ENCODE measurements around the gene ST6GALNAC3.

The ST6GALNAC3 gene

GRCh38 chr1:76288758-76289483, 214.4 kb downstream of the ST6GALNAC3 start:
- no peaks in the 10 kb centered on the region for H3K27me3 ChIP-seq (replicated peaks)
- in situ Hi-C loops (cut with HindIII; ENCODE audit: low pct_ligation_motif_present, low sequenced_read_pairs) = no loop called here
- no peaks in the 10 kb centered on the region for H3K36me3 ChIP-seq (replicated peaks)
- H3K27ac ChIP-seq = no peak overlapping the region
- no peak for DNase-seq
- no peak for TF ChIP-seq CTCF (IDR thresholded peaks at IDR 0.05; ENCODE audit: low read depth, low read length, missing control alignments)
- no peak overlapping the region for H3K4me3 ChIP-seq (ENCODE audit: low read depth, low read length)

- TF ChIP-seq CTCF (IDR thresholded peaks at IDR 0.05; ENCODE audit: low read depth, low read length, missing control alignments) = no peak
- no peak overlapping the region for H3K27ac ChIP-seq
- DNase-seq = no peak
Measured at GRCh38 chr1:76289692-76290091, 215.1 kb downstream of the ST6GALNAC3 start.

GRCh38 chr1:76290271-76290670, 215.7 kb downstream of the ST6GALNAC3 start:
- no peak for DNase-seq
- Histone ChIP-seq H3K36me3 (replicated peaks) (no peaks in the 10 kb centered on the region), H3K27ac (no peak overlapping the region), H3K4me3 (ENCODE audit: low read depth, low read length) (no peak overlapping the region), H3K27me3 (replicated peaks) (no peaks in the 10 kb centered on the region)
- TF ChIP-seq CTCF (IDR thresholded peaks at IDR 0.05; ENCODE audit: low read depth, low read length, missing control alignments) = no peak
- in situ Hi-C loops (cut with HindIII; ENCODE audit: low pct_ligation_motif_present, low sequenced_read_pairs) = no loop called here

More at GRCh38 chr1:76289692-76290091, 215.1 kb downstream of the ST6GALNAC3 start:
- in situ Hi-C loops (cut with HindIII; ENCODE audit: low pct_ligation_motif_present, low sequenced_read_pairs) = no loop called here
- H3K36me3 ChIP-seq (replicated peaks) = no peaks in the 10 kb centered on the region
- no peak overlapping the region for H3K4me3 ChIP-seq (ENCODE audit: low read depth, low read length)
- H3K27me3 ChIP-seq (replicated peaks) = no peaks in the 10 kb centered on the region

GRCh38 chr1:76291191-76291590, 216.6 kb downstream of the ST6GALNAC3 start:
- Histone ChIP-seq H3K36me3 (replicated peaks) (no peaks in the 10 kb centered on the region), H3K27me3 (replicated peaks) (no peaks in the 10 kb centered on the region), H3K4me3 (ENCODE audit: low read depth, low read length) (no peak overlapping the region), H3K27ac (no peak overlapping the region)
- TF ChIP-seq CTCF (IDR thresholded peaks at IDR 0.05; ENCODE audit: low read depth, low read length, missing control alignments) = no peak
- no peak for DNase-seq
- in situ Hi-C loops (cut with HindIII; ENCODE audit: low pct_ligation_motif_present, low sequenced_read_pairs) = no loop called here

GRCh38 chr1:76291737-76292136, 217.2 kb downstream of the ST6GALNAC3 start:
- in situ Hi-C loops (cut with HindIII; ENCODE audit: low pct_ligation_motif_present, low sequenced_read_pairs) = no loop called here
- DNase-seq = no peak
- H3K4me3 ChIP-seq (ENCODE audit: low read depth, low read length) = no peak overlapping the region
- H3K27ac ChIP-seq = no peak overlapping the region
- no peak for TF ChIP-seq CTCF (IDR thresholded peaks at IDR 0.05; ENCODE audit: low read depth, low read length, missing control alignments)
- H3K27me3 ChIP-seq (replicated peaks) = no peaks in the 10 kb centered on the region
- H3K36me3 ChIP-seq (replicated peaks) = no peaks in the 10 kb centered on the region
